IMR-90 (cell line): ENCODE measurements around the gene CPT1A.

Experiments
- BHLHE40 ChIP-seq: fragments of 150-350 bp; IDR thresholded peaks from 2 replicates; pipeline ENCODE4 v1.6.1; 2016; ENCODE audit warnings: mild to moderate bottlenecking, low read depth, low read length
- CEBPB ChIP-seq: IDR thresholded peaks from 2 replicates; pipeline ENCODE4 v1.6.1; 2012; ENCODE audit warnings: low read depth, low read length, improper control_type of control experiment
- CHD1 ChIP-seq: IDR thresholded peaks from 2 replicates; pipeline ENCODE4 v1.6.1; 2012; ENCODE audit warnings: low read depth, low read length, improper control_type of control experiment
- ELK1 ChIP-seq: fragments of 150-350 bp; IDR thresholded peaks from 2 replicates; pipeline ENCODE4 v1.6.1; 2016; ENCODE audit warnings: low read depth, mild to moderate bottlenecking, low read length, moderate library complexity, borderline replicate concordance
- MAFK ChIP-seq: IDR thresholded peaks from 2 replicates; pipeline ENCODE4 v1.6.1; 2012; ENCODE audit warnings: low read depth, low read length, improper control_type of control experiment
- POLR2A ChIP-seq: IDR thresholded peaks from 2 replicates; pipeline ENCODE4 v1.6.1; 2012; ENCODE audit warnings: mild to moderate bottlenecking, low read depth, low read length
- RCOR1 ChIP-seq: IDR thresholded peaks from 2 replicates; pipeline ENCODE4 v1.6.1; 2012; ENCODE audit warnings: mild to moderate bottlenecking, low read length, improper control_type of control experiment; ENCODE audit not compliant: insufficient replicate concordance
- RFX5 ChIP-seq: IDR thresholded peaks from 2 replicates; pipeline ENCODE4 v1.8.0; 2012; ENCODE audit warnings: low read depth, mild to moderate bottlenecking, low read length, moderate library complexity
- TF ChIP-seq, protein P1 (sequence below): conservative IDR thresholded peaks from 2 replicates; pipeline ENCODE4 v1.5.1; 2012; ENCODE audit warnings: mild to moderate bottlenecking, low read depth, low read length, improper control_type of control experiment
- TF ChIP-seq, protein P2 (sequence below): fragments of 150-350 bp; IDR thresholded peaks from 2 replicates; pipeline ENCODE4 v1.6.1; 2017; ENCODE audit warnings: mild to moderate bottlenecking, antibody characterized with exemption, low read length, low read depth

DNA sequence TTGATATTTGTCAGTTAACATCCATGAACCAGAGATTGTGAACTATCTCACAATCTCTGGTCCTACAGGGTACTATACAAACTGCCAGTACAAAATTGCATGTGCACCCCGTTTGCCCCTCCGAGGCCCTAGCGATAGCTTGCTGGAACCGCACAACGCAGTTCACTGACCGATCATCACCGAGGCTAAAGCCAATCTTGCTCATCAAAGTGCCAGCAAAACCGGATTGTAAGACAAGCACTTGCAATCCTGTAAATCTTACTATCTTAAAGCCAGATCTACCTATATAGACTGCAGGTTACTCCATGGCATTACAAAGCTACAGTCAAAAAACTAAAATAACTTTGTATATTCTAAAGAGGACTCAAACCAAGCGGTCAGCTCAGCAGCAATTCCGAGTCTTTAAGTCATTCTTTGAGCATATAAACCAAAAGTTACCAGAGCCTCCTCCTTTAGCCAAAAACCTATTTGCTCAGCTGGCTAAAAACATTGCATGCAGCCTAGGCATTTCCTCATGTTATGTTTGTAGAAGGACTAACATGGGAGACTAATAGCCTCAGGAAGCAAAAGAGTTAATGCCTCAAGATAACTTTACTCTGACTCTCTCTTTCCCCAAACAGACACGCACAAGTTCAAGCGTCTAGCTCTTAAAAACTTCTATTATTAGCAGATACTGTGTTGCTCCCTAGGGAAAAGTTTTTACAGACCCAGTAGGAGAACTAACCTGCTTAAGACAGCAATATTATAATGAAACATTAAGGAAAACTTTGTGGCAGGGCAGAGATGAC, 30.7 kb upstream of the CPT1A start:
- TF ChIP-seq CEBPB, result no peak
- TF ChIP-seq, protein P1, sequence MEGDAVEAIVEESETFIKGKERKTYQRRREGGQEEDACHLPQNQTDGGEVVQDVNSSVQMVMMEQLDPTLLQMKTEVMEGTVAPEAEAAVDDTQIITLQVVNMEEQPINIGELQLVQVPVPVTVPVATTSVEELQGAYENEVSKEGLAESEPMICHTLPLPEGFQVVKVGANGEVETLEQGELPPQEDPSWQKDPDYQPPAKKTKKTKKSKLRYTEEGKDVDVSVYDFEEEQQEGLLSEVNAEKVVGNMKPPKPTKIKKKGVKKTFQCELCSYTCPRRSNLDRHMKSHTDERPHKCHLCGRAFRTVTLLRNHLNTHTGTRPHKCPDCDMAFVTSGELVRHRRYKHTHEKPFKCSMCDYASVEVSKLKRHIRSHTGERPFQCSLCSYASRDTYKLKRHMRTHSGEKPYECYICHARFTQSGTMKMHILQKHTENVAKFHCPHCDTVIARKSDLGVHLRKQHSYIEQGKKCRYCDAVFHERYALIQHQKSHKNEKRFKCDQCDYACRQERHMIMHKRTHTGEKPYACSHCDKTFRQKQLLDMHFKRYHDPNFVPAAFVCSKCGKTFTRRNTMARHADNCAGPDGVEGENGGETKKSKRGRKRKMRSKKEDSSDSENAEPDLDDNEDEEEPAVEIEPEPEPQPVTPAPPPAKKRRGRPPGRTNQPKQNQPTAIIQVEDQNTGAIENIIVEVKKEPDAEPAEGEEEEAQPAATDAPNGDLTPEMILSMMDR, result no peak
- no peak for TF ChIP-seq RCOR1
- no peak for TF ChIP-seq POLR2A
- TF ChIP-seq BHLHE40, result no peak
- TF ChIP-seq, protein P2, sequence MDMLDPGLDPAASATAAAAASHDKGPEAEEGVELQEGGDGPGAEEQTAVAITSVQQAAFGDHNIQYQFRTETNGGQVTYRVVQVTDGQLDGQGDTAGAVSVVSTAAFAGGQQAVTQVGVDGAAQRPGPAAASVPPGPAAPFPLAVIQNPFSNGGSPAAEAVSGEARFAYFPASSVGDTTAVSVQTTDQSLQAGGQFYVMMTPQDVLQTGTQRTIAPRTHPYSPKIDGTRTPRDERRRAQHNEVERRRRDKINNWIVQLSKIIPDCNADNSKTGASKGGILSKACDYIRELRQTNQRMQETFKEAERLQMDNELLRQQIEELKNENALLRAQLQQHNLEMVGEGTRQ, result no peak
- TF ChIP-seq MAFK, result no peak
- TF ChIP-seq RFX5, result no peak
- TF ChIP-seq ELK1, result no peak
- no peak for TF ChIP-seq CHD1
